NCI-H2171 (cell line): ENCODE data around the gene TGFA.

Source experiments
- DNase-seq: peaks from one replicate; lab custom pipeline; 2025; lab: John Stamatoyannopoulos, UW

The TGFA gene

GRCh38 chr2:70417011-70417410 is 136.6 kb downstream of the TGFA start:
- no peak for DNase-seq

DNA sequence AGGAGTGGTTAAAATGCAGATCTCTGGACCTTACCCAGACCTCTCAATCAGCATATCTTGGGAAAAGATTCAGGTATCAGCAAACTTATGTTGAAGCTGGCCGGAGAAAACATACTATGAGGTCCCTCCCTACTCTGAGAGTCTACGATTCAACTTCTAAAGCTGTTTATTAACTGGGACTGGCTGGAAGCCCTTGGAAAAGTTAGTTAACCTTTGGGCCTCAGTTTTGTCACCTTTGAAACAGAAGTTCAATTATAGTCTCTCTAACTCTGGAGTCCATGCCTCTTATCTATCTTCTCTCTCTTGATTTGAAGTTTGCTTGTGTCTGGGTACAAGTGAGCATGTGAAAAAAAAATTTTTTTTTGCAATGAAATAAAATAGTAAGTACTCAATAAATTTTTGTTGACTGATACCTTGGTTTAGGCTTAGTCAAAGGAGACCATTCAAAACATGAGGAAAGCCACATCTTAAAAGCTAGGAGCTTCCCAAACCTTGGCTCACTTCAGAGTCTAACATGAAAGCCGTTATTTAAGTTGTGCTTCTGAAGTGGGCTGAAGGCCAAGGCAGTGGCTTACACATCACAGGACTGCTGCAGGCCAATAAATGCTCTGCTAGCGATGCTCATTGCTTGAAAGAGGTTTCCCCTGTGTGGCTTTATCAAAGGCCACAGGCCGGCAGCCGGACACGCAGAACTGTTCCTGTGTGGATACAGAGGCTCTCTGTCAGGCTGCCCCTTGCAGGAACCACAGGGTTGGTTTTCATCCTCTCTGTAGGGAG is 141.1 kb downstream of the TGFA start:
- no peak for DNase-seq

- no peak for DNase-seq
Measured at GRCh38 chr2:70411483-70412125, 142.0 kb downstream of the TGFA start.

GRCh38 chr2:70403267-70404053 is 150.2 kb downstream of the TGFA start:
- no peak for DNase-seq

- no peak for DNase-seq
Measured at GRCh38 chr2:70400539-70400938, 153.1 kb downstream of the TGFA start.

DNA sequence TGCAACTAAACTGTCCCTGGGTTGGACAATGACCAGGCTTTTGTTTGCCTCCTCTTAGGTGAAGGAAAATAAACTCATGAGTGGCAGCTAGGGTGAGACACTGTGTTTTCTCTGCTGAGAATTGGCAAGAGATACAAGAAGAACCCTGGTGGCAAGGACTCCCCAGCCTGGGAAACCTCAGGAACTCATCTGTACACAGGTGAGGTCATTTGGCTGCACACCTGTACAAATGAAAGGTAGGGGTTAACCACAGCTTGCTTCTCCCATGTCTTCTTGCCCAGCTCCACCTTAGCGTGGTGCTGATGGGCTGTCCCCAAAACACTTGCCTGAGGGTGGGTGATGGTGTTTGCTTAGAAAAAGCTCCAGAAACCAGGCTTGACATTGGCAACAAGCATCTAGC is 154.6 kb downstream of the TGFA start:
- no peak for DNase-seq
